Stimulated activated CD4-positive, alpha-beta T cell treated with anti-CD3 and anti-CD28 coated beads, Interleukin-15, amount 100 ng/mL, for 24 hours (primary cell): ENCODE measurements around the gene NDFIP1.

Experiments used
- DNase-seq: peaks from one replicate; pipeline ENCODE4 v3.0.0-alpha.2; 2020

Gene NDFIP1

GRCh38 chr5:142108432-142109330, at the start of gene NDFIP1:
Gene NDFIP1, plus strand, starts transcription at chr5:142108779. Its CDS starts 196 bp downstream, at chr5:142108975.
- peak; percentile 90 for DNase-seq

GRCh38 chr5:142059304-142059940, 49.2 kb upstream of the NDFIP1 start:
- DNase-seq, result no peak

- DNase-seq, result no peak
These were observed 45.2 kb upstream of the NDFIP1 start for GRCh38 chr5:142063376-142063775.

- DNase-seq, result peak; percentile 46
These were observed 44.7 kb upstream of the NDFIP1 start for GRCh38 chr5:142063878-142064331.

GRCh38 chr5:142065273-142065672, 43.3 kb upstream of the NDFIP1 start:
- DNase-seq, result no peak

- DNase-seq, result no peak
These were observed 38.8 kb upstream of the NDFIP1 start for GRCh38 chr5:142069606-142070399.

GRCh38 chr5:142070734-142071133, 37.8 kb upstream of the NDFIP1 start:
- no peak for DNase-seq

GRCh38 chr5:142072488-142072887, 36.1 kb upstream of the NDFIP1 start:
- DNase-seq, result no peak

GRCh38 chr5:142073362-142073988, 35.1 kb upstream of the NDFIP1 start:
- no peak for DNase-seq

- DNase-seq, result no peak
These were observed 34.6 kb upstream of the NDFIP1 start for GRCh38 chr5:142074006-142074405.

- no peak for DNase-seq
These were observed 30.4 kb upstream of the NDFIP1 start for GRCh38 chr5:142078221-142078620.

GRCh38 chr5:142078706-142079105, 29.9 kb upstream of the NDFIP1 start:
- no peak for DNase-seq

- DNase-seq, result no peak
These were observed 29.3 kb upstream of the NDFIP1 start for GRCh38 chr5:142079306-142079721.

- no peak for DNase-seq
These were observed 28.3 kb upstream of the NDFIP1 start for GRCh38 chr5:142080248-142080647.

GRCh38 chr5:142082182-142082781, 26.3 kb upstream of the NDFIP1 start:
- no peak for DNase-seq

GRCh38 chr5:142086229-142086628, 22.4 kb upstream of the NDFIP1 start:
- DNase-seq, result no peak

- DNase-seq, result no peak
These were observed 21.9 kb upstream of the NDFIP1 start for GRCh38 chr5:142086679-142087078.

- DNase-seq, result peak; percentile 63
These were observed 20.5 kb upstream of the NDFIP1 start for GRCh38 chr5:142087920-142088679.

- peak; percentile 27 for DNase-seq
These were observed 19.6 kb upstream of the NDFIP1 start for GRCh38 chr5:142088855-142089479.

- no peak for DNase-seq
These were observed 17.6 kb upstream of the NDFIP1 start for GRCh38 chr5:142091012-142091411.

GRCh38 chr5:142091922-142092321, 16.7 kb upstream of the NDFIP1 start:
- DNase-seq, result no peak
